SK-N-SH treated with all-trans-retinoic acid at 6 μM for 48 hours (cell line): ENCODE results near the gene HSPG2.

ENCODE experiments used
- ARNTL ChIP-seq: fragments of 450-650 bp; formaldehyde crosslinking; IDR thresholded peaks from 2 replicates; pipeline ENCODE4 v1.5.0; 2020; ENCODE audit warnings: low read depth, mild to moderate bottlenecking, moderate library complexity, borderline replicate concordance
- ESRRG ChIP-seq: fragments of 250-450 bp; sonication (Bioruptor Pico); IDR thresholded peaks from 2 replicates; pipeline ENCODE4 v1.6.1; 2021; ENCODE audit warnings: mild to moderate bottlenecking
- TOX ChIP-seq: fragments of 250-450 bp; sonication (Bioruptor Pico); IDR thresholded peaks from 2 replicates; pipeline ENCODE4 v1.8.0; 2021; ENCODE audit warnings: mild to moderate bottlenecking, moderate library complexity, borderline replicate concordance
- TF ChIP-seq, protein P1 (sequence below): fragments of 250-450 bp; sonication (Bioruptor Pico); IDR thresholded peaks from 2 replicates; pipeline ENCODE4 v1.5.1; 2021; ENCODE audit warnings: mild to moderate bottlenecking, moderate library complexity
- TF ChIP-seq, protein P2 (sequence below): fragments of 250-450 bp; sonication (Bioruptor Pico); IDR thresholded peaks from 2 replicates; pipeline ENCODE4 v1.8.0; 2020; ENCODE audit warnings: mild to moderate bottlenecking, moderate library complexity, borderline replicate concordance
- TF ChIP-seq, protein P3 (sequence below): fragments of 250-450 bp; sonication (Bioruptor Pico); IDR thresholded peaks from 2 replicates; pipeline ENCODE4 v1.8.0; 2021; ENCODE audit warnings: low read depth, mild to moderate bottlenecking, moderate library complexity, borderline replicate concordance

DNA sequence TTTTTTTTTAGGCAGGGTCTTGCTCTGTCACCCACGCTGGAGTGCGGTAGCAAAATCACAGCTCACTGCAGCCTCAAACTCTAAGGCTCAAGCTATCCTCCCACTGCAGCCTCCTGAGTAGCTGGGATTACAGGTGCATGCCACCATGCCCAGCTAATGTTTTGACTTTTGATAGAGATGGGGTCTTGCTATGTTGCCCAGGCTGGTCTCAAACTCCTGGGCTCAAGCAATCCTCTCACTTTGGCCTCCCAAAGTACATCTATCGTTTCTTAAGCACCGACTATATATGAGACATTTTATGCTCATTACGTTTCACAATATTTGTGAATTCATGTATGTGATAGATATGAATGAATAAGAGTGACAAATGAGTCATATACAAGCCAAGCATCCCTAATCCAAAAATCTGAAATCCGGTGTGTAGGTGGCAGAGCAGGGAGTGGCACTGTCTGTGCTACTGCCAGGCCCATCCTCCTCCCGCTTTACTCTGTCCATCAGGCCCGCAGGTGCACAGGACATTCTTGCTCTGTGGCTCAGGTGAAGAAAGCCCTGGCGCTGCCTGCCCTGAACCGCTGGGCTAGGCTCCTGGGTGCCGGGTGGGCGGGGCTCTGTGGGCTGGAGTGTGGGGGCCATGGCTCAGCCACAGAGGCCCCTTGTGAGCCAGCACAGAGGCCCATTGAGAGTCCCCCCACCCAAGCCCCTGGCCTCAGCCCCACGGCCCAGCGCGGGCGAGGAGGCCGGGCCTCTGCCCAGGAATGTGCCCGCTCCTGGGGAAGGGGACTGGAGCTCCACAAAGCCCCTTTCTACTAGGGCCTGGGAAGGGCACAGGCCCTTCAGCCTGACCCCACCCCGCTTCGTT, 45.3 kb downstream of the HSPG2 start:
- TF ChIP-seq TOX (no peak), ARNTL (CRISPR knock-in tag) (no peak), ESRRG (no peak)
- TF ChIP-seq, protein P1, sequence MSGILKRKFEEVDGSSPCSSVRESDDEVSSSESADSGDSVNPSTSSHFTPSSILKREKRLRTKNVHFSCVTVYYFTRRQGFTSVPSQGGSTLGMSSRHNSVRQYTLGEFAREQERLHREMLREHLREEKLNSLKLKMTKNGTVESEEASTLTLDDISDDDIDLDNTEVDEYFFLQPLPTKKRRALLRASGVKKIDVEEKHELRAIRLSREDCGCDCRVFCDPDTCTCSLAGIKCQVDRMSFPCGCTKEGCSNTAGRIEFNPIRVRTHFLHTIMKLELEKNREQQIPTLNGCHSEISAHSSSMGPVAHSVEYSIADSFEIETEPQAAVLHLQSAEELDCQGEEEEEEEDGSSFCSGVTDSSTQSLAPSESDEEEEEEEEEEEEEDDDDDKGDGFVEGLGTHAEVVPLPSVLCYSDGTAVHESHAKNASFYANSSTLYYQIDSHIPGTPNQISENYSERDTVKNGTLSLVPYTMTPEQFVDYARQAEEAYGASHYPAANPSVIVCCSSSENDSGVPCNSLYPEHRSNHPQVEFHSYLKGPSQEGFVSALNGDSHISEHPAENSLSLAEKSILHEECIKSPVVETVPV (CRISPR knock-in tag) = no peak
- TF ChIP-seq, protein P2, sequence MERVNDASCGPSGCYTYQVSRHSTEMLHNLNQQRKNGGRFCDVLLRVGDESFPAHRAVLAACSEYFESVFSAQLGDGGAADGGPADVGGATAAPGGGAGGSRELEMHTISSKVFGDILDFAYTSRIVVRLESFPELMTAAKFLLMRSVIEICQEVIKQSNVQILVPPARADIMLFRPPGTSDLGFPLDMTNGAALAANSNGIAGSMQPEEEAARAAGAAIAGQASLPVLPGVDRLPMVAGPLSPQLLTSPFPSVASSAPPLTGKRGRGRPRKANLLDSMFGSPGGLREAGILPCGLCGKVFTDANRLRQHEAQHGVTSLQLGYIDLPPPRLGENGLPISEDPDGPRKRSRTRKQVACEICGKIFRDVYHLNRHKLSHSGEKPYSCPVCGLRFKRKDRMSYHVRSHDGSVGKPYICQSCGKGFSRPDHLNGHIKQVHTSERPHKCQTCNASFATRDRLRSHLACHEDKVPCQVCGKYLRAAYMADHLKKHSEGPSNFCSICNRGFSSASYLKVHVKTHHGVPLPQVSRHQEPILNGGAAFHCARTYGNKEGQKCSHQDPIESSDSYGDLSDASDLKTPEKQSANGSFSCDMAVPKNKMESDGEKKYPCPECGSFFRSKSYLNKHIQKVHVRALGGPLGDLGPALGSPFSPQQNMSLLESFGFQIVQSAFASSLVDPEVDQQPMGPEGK (CRISPR knock-in tag) = no peak
- TF ChIP-seq, protein P3, sequence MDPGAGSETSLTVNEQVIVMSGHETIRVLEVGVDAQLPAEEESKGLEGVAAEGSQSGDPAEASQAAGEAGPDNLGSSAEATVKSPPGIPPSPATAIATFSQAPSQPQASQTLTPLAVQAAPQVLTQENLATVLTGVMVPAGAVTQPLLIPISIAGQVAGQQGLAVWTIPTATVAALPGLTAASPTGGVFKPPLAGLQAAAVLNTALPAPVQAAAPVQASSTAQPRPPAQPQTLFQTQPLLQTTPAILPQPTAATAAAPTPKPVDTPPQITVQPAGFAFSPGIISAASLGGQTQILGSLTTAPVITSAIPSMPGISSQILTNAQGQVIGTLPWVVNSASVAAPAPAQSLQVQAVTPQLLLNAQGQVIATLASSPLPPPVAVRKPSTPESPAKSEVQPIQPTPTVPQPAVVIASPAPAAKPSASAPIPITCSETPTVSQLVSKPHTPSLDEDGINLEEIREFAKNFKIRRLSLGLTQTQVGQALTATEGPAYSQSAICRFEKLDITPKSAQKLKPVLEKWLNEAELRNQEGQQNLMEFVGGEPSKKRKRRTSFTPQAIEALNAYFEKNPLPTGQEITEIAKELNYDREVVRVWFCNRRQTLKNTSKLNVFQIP (CRISPR knock-in tag) = no peak
